ENCODE results near the gene NKAIN1.
"Not testable (repeated sequence)": the region's sequence is repeated elsewhere in the genome, so short reads cannot be mapped to it uniquely, and the experiment has no call there.

Gene NKAIN1

GRCh38 chr1:31191281-31191680 lies 48.4 kb downstream of the NKAIN1 start:
- no peak for DNase-seq

- DNase-seq: no peak
Measured at GRCh38 chr1:31189696-31190674, 49.7 kb downstream of the NKAIN1 start.

GRCh38 chr1:31183927-31184554 lies 55.6 kb downstream of the NKAIN1 start:
- DNase-seq: peak; percentile 26

GRCh38 chr1:31183126-31183525 lies 56.6 kb downstream of the NKAIN1 start:
- no peak for DNase-seq

- DNase-seq: peak; percentile 64
Measured at GRCh38 chr1:31182352-31182751, 57.3 kb downstream of the NKAIN1 start.

GRCh38 chr1:31181515-31182343 lies 58.0 kb downstream of the NKAIN1 start:
- peak; percentile 13 for DNase-seq

GRCh38 chr1:31180338-31180737 lies 59.3 kb downstream of the NKAIN1 start:
- no peak for DNase-seq

GRCh38 chr1:31176291-31176690 lies 63.4 kb downstream of the NKAIN1 start:
- not testable (repeated sequence) for DNase-seq

GRCh38 chr1:31170486-31170735 lies 69.3 kb downstream of the NKAIN1 start:
- DNase-seq: no peak

GRCh38 chr1:31166462-31166861 lies 73.2 kb downstream of the NKAIN1 start:
- no peak for DNase-seq

GRCh38 chr1:31164291-31164690 lies 75.4 kb downstream of the NKAIN1 start:
- DNase-seq: no peak

- DNase-seq: no peak
Measured at GRCh38 chr1:31163866-31164265, 75.8 kb downstream of the NKAIN1 start.

- DNase-seq: no peak
Measured at GRCh38 chr1:31161571-31161970, 78.1 kb downstream of the NKAIN1 start.

- no peak for DNase-seq
Measured at GRCh38 chr1:31159869-31160611, 79.6 kb downstream of the NKAIN1 start.

- no peak for DNase-seq
Measured at GRCh38 chr1:31159323-31159722, 80.4 kb downstream of the NKAIN1 start.

- peak; percentile 12 for DNase-seq
Measured at GRCh38 chr1:31155216-31155806, 84.4 kb downstream of the NKAIN1 start.

- DNase-seq: peak; percentile 53
Measured at GRCh38 chr1:31154632-31155215, 85.0 kb downstream of the NKAIN1 start.

- DNase-seq: no peak
Measured at GRCh38 chr1:31154000-31154631, 85.6 kb downstream of the NKAIN1 start.

GRCh38 chr1:31153423-31153822 lies 86.3 kb downstream of the NKAIN1 start:
- no peak for DNase-seq

- no peak for DNase-seq
Measured at GRCh38 chr1:31152181-31152795, 87.4 kb downstream of the NKAIN1 start.

GRCh38 chr1:31151402-31151801 lies 88.3 kb downstream of the NKAIN1 start:
- DNase-seq: no peak
